Inflammatory macrophage (primary cell): Measurements from ENCODE around the gene NUDT7.

ENCODE experiments used
- DNase-seq, 2 donors: peaks; one replicate each; pipeline ENCODE4 v3.0.0-alpha.2; 2020 to 2022
- total RNA-seq, 18 experiments: gene quantifications; one replicate each; lab custom pipeline; 2026; ENCODE audit warnings: mixed read lengths in 6 of 18, inconsistent platforms in 2 of 18; lab: John Stamatoyannopoulos, UW

The NUDT7 gene
- total RNA-seq: 0.65 to 16.0 (median 4.3) reads per million in 18 experiments

DNA sequence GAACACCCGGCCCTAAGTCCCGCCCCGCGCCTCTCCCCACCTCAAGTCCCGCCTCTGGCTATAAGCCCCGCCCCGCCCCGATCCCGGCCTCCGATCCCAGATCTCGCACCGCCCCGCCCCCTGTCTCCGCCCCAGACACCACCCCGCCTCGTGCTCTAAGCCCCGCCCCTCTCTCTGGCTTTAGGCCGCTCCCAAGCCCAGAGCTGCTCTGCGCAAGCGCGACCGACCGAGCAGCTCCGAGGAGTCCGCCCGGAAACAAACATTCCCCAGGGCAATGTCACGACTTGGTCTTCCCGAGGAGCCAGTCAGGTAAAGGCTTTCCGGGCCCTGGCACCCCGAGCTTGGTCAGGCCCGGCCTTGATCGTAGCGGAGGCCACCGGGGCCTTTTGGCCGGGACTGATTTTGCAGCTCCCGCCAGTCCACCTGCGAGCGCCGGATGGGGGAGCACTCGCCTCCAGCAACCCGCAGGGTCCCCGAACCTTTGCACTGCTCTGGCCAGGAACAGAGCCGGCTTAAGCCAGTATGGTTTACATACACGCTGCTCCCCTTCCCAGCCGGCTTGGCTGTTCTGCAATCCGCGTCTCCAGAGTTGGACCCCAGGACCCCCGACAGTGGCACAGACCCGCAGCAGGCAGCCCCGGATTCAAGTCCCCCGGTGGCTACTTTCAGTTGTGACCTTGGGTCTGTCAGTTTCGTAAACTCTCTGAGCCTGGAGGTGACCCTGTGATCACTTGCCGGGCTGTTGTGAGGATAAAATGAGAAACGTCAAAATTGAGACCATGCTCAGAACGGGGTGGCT is at the start of gene NUDT7:
NUDT7 (plus strand) TSS at position 206 of the 799 bp plus-strand sequence; CDS start at position 275, 69 bp downstream.
- DNase-seq: peak; percentile 97 to 98

DNA sequence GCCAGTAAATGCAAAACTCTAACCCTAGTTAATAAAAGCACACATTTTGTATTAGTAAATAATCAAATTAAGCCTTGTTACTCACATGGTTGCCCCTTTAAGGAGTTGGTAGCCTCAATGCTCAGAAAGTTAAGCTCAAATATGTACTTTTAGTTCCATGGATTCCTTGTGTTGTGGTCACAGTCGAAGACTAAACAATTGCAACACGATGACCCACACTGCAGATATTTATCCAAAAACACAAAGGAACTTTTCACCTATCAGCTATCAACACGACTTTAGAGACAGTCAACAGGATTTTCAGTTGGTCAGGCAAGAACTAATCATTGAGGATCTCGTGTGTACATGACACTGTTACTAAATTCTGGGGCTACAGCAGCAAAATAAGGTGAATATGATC is 47.4 kb upstream of the NUDT7 start:
- DNase-seq: no peak

DNA sequence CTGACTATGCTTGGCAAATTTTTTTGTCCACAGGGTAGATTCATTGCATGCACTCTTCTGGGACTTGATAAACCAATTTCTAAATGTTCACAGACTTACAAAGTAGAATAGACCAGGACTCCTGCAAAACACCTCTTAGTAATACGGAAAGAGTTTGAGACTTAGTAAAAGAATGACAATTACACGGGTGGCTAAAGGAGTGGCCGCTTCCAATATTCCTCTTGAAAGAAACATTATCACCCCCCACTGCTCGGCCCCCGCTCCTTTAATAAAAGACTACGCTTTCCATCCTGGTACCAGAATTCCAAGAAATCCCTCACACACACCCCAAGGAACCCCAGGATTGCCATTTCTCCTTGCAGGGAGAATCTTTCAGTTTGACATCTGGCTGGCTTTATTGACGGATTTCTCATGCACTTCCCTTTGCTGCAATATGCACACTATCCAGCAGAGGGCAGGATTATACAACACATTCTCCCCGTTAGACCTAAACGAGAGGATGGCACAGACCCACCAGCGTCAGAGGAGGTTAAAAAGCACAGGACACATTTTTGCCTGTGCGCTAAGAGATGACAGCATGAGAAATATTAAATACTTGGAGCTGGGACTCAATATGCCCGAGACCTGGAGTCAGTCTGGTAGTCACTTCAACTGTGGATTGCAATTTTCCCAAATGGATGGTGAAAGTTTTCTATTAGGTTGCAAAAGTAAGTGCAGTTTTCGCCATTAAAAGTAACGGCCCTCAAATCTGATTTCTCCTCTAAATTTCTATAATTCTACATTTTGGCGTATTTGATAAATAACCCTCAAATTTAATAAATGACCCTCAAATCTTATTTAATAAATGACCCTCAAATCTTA is 46.6 kb upstream of the NUDT7 start:
- peak; percentile 70 to 73 for DNase-seq

DNA sequence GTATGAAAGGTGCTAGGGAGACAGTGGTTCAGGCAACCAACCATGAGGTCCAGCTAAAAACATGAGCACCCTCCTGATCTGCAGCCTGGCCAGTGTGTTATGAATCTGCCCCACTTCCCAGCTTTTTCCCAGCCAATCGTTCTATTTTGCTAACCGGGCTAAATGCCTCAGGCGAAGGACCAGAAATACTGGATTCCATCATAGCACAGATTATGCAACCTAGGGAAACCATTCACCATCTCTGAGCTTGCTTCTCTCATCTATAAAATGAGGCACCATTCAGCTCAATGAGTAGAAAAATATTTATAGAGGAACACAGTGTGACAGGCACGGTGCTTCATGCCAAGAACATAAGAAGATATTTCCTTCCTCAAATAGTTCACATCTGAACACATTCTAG is 45.2 kb upstream of the NUDT7 start:
- DNase-seq: no peak

DNA sequence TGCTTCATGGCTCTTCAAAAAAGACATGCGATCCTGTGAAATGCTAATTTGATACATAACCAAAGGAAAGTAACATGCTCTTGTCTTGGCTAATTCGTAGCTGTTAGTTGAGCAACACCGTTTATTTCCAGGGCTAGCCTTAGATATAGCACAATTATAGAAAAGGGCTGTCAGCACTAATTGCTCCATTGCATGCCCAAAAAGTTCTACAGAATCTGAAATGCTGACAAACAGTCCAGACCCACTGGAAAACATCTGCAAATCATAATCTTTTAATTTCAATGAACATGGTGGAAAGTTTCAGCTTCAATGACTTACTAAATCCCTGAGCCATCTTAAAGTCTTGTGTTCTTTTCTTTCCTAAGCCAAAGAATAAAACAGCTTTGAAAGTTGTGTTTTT is 42.9 kb upstream of the NUDT7 start:
- peak in 1 of 2 donors; percentile 28 for DNase-seq

DNA sequence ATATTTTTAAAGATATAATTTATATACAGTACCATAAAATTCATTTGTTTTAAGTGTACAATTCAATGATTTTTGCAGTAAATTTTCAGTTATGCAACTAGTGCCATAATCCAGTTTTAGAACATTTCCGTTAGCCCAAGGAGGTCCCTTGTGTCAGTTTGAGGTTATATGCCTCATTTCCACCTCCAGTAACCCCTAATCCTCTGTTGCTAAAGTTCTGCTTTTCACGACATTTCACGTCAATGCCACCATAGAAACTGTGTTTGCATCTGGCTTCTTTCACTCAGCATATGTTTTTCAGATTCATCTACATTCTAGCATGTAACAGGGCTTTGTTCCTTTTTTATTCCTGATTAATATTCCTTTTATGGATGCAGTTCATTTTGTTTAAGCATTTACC is 42.4 kb upstream of the NUDT7 start:
- peak; percentile 75 to 92 for DNase-seq

DNA sequence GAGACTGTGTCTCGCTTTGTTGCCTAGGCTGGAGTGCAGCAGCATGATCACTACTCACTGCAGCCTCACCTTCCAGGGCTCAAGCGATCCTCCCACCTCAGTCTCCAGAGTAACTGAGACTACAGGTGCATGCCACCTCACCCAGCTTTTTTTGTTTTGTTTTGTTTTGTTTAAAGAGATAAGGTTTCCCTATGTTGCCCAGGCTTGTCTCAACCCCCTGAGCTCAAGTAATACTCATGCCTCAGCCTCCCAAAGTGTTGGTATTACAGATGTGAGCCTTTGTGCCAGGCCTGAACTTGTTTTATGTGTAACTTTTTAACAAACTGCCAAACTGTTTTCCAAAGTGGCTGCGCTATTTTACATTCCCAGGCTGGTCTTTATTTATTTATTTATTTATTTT is 41.8 kb upstream of the NUDT7 start:
- no peak for DNase-seq

DNA sequence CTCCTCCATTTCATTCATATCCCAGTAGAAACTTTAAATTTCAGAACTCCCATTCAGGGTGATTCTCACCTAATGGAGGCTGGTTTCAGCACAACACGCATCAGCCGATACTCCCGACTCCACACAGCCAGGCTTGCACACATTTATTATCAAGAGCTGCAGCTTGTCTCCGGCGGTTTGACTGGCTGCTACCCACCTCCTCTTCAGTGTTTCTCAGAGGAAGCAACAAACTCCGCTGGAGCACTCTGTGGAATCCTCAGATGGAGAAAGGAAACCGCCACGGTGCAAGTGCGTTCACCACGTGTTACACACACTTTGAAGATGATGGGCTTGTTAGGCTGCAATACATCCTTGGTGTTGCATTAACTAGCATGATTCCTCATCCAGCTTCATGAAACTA is 39.7 kb upstream of the NUDT7 start:
- DNase-seq: no peak

DNA sequence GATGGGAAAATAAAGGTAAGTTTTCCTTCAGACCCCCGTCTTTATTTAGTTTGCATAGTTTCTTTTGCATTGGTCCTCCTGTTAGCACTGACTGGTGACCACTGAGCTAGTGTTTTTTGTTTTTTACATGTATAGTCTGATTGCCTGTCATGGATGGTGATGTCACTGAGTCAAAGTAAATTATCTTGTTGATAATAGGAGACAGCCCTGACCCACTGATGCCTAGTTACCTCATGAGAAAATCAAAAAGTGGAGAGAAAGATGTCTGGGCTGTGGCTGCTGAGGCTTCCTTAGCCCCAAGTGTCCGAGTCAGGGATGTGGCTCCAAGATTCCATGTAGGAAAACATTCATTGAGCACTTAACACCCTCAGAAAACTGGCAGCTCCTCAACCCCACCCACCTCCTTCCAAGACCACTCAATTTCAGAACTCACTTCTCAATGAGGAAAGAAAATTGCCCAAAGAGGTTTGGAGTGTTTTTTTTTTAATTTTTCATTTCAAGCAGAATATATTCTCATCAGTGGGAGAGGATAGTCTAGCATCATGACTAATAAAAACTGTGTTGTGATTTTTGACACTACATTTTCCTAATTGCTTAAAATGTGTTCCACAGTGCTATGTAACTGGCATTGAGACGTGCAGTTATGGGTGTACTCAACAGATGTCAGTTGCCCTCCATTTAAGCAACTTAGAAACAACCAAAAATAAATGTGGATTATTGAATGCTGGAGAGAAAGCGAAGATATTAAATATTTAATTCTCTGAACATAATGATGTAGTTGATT is 38.7 kb upstream of the NUDT7 start:
- DNase-seq: no peak

DNA sequence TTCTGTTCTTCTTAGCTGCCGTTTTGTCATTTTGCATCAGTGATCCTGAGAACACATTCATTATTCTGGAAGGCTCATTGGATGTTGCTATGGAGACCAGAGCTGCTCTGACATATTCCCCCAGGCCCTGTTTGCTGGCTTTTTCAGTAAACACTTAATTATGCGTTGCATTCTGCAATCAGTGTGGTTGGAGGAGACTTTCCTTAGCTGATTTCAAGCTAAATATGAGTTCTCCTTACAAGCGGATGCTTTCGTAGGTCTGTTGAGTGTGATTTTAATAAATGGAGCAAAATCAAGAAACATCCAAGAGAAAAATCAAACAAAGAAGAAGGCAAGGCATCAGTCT is 38.2 kb upstream of the NUDT7 start:
- no peak for DNase-seq

DNA sequence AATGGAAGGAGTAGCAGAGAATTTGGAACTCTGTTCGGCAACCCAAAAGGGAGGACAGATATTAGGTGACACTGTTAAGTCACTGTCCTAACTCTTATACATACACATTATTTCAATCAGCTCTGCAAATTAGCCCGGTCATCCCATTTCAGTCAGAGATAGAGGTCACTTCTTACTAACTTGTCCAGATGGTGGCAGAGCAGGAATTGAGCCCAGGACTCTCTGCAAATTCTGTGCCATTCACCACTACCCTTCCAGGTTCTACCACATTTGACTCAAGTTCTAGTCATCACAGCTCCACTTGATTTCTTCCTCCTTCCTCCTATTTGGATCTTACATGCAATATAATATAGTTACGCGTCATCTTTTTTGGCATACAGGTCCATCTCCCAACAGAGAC is 35.9 kb upstream of the NUDT7 start:
- DNase-seq: no peak

DNA sequence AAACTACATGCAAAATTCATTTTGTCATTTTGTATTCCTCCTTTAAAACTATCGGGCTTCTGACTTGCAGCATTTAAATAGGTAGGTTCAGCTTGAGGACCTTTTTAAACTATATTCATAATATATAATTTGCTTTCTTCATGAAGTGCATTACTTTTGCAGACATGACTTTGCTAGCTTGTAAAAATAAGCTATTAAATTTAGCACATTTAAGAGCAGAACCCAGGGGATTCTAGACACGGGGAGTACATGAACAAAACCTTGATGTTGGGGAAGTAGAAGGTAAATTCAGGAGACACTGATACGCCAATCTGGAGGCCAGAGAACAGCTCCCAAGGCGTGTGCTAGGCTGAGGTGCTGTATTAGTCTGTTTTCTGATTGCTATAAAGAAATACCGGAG is 32.3 kb upstream of the NUDT7 start:
- no peak for DNase-seq

DNA sequence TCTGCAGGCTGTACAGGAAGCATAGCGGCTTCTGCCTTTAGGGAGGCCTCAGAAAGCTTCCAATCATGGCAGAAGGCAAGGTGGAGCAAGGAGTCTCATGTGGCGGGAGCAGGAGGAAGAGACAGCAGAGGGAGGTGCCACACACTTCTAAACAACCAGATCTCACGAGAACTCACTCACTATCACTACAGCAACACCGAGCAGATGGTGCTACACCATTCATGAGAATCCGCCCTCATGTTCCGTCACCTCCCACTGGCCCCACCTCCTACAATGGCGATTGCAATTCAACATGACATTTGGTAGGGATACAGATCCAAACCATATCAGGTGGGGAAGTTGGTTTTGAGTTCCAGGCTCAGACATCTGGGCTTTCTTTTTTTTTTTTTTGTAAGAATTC is 31.9 kb upstream of the NUDT7 start:
- DNase-seq: no peak

DNA sequence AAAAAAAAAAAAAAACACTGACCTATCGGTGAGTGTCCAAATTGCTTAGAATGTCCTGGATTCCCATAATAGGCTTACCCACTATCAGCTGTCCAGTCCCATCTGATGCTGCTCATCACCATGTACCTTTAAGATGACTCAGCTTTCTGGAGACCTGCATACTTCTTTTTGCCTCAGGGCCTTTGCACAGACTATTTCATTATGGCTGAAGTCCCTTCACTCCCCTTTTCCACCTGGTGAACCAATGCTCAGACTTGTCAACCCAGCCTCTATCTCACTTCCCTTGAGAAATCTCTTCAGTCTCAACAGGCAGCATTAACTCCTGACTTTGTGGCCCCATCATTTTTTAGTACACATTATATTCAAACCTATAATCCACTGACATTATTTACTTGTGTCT is 29.7 kb upstream of the NUDT7 start:
- DNase-seq: no peak

DNA sequence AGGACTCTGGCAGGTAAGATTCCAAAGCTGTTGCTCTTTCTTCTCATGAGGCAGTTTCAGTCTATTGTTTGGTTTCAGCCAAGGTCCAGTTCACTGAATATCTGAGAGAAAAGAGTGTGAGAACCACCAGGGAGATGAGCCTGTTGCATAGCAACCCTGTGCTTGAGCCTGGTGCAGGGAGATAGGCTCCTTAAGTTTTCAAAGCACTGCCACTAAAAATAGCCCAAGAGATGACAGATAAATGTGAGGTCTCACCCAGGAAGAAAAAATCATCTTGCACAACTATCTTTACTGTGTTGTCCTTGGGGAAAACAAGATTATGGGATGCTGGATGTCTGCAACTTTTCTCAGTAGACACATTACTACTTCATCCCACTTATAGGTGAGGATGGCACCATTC is 26.2 kb upstream of the NUDT7 start:
- DNase-seq: no peak

DNA sequence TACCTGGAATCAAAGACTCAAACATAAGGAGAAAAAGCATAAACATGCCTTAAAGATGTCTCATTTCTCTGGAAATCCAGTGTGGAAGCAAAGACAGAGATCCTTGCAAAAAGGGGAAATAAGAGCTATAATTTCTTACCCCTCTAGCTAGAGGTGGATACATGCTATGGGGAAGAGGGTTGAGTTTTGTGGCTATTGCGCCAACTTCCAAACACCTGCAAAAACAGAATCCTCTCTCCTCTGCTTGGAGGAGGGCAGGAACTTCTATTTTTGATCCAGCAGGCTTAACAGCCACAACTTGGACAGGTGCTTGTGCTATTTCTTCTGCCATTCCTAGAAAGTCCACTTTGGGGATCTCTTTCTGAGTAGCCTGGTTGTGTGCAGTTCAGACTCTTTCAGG is 21.5 kb upstream of the NUDT7 start:
- DNase-seq: no peak

DNA sequence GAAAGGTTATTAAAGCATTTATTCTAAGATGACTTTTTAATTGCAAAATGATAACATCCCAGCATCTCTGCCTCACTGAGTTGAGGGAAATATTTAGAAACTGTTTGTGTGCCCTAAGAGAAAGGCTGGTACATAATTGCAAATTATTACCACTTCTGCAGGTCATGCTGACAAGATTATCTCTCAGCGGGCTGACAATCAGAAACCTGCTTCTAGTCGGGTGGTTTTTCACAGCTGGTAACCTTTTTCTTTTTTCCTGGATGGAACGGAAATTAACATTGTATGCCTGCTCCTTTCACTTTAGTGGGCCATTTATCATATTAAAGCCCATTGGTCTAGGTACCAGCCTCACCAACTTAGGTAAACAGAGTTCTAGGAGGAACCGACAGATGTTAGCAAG is 17.0 kb upstream of the NUDT7 start:
- no peak for DNase-seq

DNA sequence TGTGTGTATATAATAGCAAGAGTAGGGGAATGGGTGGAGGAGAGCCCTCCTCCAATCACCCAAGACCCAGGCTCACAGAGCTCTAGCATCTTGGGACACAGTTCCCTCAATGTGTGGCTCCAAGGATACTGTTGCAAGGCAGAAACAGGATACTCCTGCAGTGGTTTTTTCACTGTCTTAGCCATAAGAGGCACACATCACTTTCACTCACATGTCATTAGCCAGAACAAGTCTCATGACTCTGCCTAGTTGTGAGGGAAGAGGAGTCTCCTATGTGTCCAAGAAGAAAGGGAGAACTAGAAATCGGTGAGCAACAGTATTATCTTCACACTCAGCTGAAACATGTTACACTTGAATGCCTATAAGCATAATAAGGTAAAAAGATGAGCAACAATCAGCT is 11.1 kb upstream of the NUDT7 start:
- DNase-seq: peak; percentile 5 to 35

DNA sequence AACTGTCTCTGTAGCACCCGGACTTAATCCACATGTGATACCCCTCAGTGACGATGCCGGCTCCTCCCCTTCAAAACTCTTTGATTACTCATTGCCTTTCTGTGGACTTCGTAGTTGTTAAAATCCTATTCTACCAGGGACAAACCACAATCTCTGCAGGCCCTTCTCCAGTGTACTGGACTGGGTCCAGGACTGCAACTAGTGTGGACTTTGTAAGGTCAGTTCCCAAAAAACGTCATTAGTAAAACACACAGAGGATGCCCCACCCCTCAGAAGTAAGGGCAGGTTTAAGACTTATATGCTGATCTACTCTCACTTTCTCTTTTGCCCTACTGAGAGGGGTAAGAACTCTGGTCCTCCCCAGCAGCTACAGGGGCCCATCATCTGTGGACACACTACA is 10.5 kb upstream of the NUDT7 start:
- no peak for DNase-seq

DNA sequence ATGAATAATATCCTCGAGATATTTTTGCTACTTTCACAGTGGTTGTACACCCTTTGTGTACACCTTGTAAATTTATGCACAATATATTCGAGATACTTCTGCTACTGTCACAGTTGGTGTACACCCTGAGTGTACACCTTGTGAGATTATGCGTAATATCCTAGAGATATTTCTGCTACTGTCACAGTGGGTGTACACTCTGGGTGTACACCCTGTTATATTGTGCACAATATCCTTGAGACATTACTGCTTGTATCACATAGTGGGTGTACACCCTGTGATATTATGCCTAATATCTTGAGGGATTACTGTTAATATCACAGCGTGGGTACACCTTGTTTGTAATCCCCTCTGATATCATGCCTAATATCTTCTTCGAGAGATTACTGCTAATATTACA is 7.2 kb upstream of the NUDT7 start:
- no peak for DNase-seq

DNA sequence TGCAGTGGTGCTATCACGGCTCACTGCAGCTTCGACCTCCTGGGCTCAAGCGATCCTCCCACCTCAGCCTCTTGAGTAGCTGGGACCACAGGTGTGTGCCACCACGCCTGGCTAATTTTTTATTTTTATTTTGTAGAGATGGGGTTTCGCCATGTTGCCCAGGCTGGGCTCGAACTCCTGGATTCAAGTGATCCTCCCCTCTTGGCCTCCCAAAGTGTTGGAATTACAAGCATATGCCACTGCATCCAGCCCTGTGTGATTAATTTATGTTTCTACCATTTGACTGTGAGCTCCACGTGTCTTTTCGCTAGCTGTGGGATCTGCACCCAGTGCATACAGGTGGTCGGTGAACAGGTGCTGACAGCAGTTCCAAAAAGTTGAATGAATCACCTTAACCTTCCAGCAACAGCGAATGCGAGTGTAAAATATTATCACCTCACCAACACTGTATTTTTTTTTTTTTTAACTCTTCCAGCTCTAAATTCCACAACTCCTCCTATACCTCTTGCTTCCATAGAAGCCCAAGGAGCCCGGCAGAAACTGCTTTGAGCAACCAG is 484 bp upstream of the NUDT7 start:
- no peak for DNase-seq

DNA sequence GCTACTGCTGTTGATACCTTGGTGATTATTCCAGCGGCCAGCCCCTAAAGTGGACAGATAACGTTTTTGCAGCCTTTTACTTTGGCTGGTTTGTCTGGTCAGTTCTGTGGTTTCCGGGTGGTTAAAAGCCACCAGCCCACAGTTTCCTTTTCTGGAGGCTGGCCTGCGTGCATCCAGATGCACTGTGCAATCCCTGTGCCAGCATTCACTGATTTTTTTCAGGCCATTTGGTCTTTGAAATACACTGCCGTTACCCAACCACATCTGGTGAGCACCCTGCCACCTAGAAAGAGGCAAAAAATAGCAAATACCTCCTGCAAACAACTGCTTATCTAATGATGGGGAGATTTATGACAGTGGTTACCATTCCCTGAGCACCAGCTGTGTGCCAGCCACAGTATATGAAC is 797 bp downstream of the NUDT7 start:
- peak; percentile 76 to 91 for DNase-seq

DNA sequence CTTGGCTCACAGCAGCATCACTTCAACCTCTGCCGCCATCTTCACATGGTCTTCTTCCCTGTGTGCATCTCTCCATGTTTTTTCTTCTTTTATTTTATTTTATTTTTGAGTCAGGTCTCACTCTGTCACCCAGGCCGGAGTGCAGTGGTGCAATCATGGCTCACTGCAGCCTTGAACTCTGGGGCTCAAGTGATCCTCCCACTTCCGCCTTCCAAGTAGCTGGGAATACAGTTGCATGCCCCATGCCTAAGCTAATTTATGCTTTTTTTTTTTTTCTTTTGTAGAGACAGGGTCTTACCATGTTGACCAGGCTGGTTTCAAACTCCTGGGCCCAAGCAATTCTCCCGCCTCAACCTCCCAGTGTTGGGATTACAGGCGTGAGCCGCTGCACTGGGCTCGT is 1.9 kb downstream of the NUDT7 start:
- DNase-seq: no peak
